WERI-Rb-1 (cell line): ENCODE data around the gene PHF21A.

Source experiments
- DNase-seq: peaks from one replicate; pipeline ENCODE4 v3.0.0-alpha.2; 2020
- H3K27ac ChIP-seq: fragments of 250-450 bp; sonication (Bioruptor Pico); 2 replicates; pipeline ENCODE4 v1.5.1; 2020; ENCODE audit warnings: mild to moderate bottlenecking, moderate library complexity
- H3K27me3 ChIP-seq: fragments of 250-450 bp; sonication (Bioruptor Pico); 2 replicates; pipeline ENCODE4 v1.5.1; 2021; ENCODE audit warnings: mild to moderate bottlenecking, low read depth, moderate library complexity; ENCODE audit not compliant: insufficient read depth, severe bottlenecking
- H3K36me3 ChIP-seq: fragments of 250-450 bp; sonication (Bioruptor Pico); 2 replicates; pipeline ENCODE4 v1.5.1; 2020; ENCODE audit warnings: mild to moderate bottlenecking, moderate library complexity
- H3K4me3 ChIP-seq: 2 replicates; pipeline ENCODE4 v1.5.1; 2011; ENCODE audit warnings: low read depth, mild to moderate bottlenecking, control low read depth, low read length
- H3K9me3 ChIP-seq: fragments of 250-450 bp; sonication (Bioruptor Pico); 2 replicates; pipeline ENCODE4 v1.5.1; 2021; ENCODE audit warnings: mild to moderate bottlenecking, moderate library complexity; ENCODE audit not compliant: severe bottlenecking
- CTCF ChIP-seq: IDR thresholded peaks from 2 replicates; pipeline ENCODE4 v1.5.1; 2011; ENCODE audit warnings: low read depth, mild to moderate bottlenecking, control low read depth, inconsistent platforms, low read length

PHF21A gene

GRCh38 chr11:45924036-45924915 lies 197.0 kb downstream of the PHF21A start:
- no peak for TF ChIP-seq CTCF
- no peaks in the 10 kb centered on the region for H3K9me3 ChIP-seq
- H3K27me3 ChIP-seq: no peaks in the 10 kb centered on the region
- no peak for DNase-seq
- H3K4me3 ChIP-seq: no peak overlapping the region
- peaks cover 13% of the 10 kb centered on the region for H3K36me3 ChIP-seq
- no peak overlapping the region for H3K27ac ChIP-seq

GRCh38 chr11:45922425-45923082 lies 198.7 kb downstream of the PHF21A start, which contains the start of gene LARGE2:
LARGE2 (plus strand) TSS chr11:45922656; CDS start chr11:45922883, 227 bp downstream.
- Histone ChIP-seq H3K36me3 (peaks cover 3% of the 10 kb centered on the region; the same call in 1 of the 2 replicates), H3K27me3 (no peaks in the 10 kb centered on the region), H3K4me3 (peak within 1 kb of the TSS; percentile 64), H3K9me3 (no peaks in the 10 kb centered on the region), H3K27ac (peak within 1 kb of the TSS; percentile 80)
- no peak for TF ChIP-seq CTCF
- peak; percentile 76 for DNase-seq

- H3K27ac ChIP-seq: peak overlapping the region; percentile 80
- H3K4me3 ChIP-seq: peak overlapping the region; percentile 64
- DNase-seq: peak; percentile 90
Measured at GRCh38 chr11:45921561-45922424, 199.5 kb downstream of the PHF21A start.

GRCh38 chr11:45920531-45921477 lies 200.4 kb downstream of the PHF21A start:
- no peak for DNase-seq
- no peak for TF ChIP-seq CTCF
- Histone ChIP-seq H3K9me3 (no peaks in the 10 kb centered on the region), H3K27me3 (no peaks in the 10 kb centered on the region), H3K4me3 (peak overlapping the region; percentile 64), H3K36me3 (peaks cover 2% of the 10 kb centered on the region; the same call in 1 of the 2 replicates), H3K27ac (peak overlapping the region; percentile 80)

More at GRCh38 chr11:45921561-45922424, 199.5 kb downstream of the PHF21A start:
- no peak for TF ChIP-seq CTCF
- no peaks in the 10 kb centered on the region for H3K9me3 ChIP-seq
- no peaks in the 10 kb centered on the region for H3K27me3 ChIP-seq
- H3K36me3 ChIP-seq: no peaks in the 10 kb centered on the region
